ENCODE data around the gene ULBP3.
"Not testable (repeated sequence)": the region's sequence is repeated elsewhere in the genome, so short reads cannot be mapped to it uniquely, and the experiment has no call there.

The ULBP3 gene

DNA sequence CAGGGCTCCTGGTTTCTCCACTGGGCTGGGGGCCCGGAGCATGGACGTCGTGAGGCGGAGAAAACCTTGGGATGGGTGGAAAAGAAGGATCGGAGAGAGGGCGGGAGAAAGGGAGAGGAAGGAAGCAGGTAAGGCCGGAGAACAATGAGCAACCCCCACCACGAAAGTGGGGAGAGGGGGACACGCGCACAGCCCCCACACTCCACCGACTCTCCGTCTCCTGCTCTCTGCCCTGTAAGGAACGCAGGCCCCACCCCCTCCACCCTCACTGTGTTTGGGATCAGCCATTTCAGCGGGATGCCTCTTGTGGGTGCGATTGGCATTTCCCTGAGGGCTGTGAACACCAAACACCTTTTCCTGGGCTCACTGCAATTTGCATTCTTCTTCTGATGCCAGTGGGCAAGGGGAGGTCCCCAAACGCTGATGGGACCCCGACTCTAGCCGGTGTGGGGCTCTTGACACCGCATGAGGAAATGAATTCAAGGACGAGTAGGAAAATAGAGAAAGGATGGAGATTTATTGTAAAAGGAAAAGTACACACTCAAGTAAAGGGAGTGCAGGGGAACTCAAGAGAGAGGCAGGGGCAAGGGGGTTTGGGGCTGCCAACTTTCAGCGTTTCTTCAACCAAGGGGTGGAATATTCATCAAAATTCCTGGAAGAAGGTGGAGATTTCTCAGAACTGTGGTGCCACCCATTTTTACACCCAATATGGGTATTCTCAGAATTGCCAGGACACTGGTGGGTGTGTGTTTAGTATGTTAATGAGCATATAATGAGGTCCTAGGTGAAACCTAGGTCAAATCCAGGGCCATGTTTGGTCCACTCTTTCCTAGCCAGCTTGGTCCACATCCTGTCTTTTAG is 30.5 kb downstream of the ULBP3 start:
- DNase-seq = no peak

DNA sequence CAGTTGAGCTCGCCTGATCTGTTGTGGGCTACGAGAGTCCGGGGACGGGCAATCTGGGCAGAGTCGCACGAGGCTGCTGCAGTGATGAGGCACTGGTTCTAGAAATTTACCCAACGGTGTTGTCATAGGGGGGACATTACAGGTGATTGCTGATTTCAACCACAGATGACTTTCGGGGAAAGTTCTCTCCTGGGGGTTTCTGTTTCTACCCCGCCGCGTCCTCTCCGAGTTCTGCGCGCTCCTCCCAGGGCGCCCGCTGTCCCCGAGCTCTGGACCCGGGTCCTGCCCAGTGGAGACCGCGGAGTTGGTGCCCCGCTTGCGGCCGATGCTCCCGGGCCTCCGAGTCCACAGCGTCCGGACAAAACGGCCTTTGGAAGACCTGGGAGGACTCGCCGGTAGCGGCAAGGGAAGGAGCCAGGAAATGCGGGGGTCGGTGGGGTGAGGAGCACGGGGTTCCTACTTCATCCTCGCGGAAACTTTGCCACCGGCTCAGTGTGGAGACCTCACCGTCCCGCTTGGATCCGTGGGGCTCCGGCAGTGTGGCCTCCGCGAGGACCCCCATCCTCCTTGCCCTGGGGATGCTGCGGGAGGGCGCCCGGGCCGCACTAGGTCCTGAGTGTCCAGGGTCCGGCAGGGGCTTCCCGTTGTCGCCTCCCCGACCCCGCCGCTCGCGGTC is 31.3 kb downstream of the ULBP3 start:
- no peak for DNase-seq

DNA sequence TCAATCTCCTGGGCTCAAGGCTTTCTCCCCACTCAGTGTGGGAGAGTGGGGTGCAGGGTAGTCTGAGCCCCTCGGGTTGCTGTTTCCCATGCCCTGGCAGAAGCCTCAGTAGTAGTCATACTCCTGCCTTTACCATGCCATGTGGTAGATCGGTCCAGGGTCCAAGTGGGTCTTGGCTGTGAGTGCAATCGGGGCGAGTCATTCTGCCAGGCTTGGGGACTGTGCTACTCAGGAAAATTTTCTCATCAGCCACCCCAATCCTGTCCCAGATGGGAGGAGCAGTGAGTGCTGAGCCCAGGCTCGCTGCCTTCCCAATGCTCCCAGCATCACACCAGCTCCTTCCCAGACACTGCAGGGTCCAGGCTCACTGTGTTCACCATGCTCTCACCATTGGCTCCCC is 32.8 kb downstream of the ULBP3 start:
- DNase-seq = no peak

- DNase-seq = no peak
Observed at GRCh38 chr6:150033207-150033771, 35.6 kb downstream of the ULBP3 start.

- no peak for DNase-seq
Observed at GRCh38 chr6:150032598-150032997, 36.3 kb downstream of the ULBP3 start.

DNA sequence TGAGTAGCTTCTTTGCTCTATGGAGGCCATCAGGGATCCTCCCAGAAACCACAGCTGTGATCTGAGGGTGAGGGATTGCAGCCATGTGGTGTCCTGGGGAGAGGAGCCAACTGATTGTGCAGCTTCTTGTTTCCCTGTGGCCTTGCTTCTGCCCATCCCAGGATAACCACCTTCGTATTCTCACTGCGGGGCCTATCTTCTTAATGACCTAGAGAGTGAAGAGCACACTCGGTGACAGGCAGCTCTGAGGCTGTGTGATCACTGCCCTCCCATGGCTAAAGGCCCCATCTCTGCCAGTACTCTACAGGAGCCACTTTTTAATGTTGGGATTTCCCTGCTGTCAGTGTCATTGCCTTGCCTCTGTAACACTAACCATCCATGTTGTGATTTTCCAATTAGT is 38.3 kb downstream of the ULBP3 start:
- no peak for DNase-seq

DNA sequence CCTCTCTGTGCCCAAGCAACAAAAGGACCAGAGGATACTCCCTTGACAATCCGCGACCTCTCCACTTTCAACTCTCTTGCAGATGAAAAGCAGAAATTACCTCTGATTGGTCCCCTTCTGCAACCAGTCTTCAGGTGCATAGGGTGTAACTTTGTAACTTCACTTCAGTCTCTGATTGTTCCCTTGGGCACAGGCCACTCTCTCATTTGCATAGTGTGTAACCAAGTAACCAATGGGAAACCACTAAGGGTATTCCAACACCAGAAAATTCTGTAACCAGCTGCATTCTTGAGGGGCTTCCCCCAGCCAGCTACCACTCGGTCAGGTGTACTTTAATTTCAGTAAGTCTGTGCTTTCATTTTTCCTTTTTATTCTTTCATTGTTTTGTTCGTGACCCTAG is 39.2 kb downstream of the ULBP3 start:
- no peak for DNase-seq

- no peak for DNase-seq
Observed at GRCh38 chr6:150029276-150029675, 39.6 kb downstream of the ULBP3 start.

DNA sequence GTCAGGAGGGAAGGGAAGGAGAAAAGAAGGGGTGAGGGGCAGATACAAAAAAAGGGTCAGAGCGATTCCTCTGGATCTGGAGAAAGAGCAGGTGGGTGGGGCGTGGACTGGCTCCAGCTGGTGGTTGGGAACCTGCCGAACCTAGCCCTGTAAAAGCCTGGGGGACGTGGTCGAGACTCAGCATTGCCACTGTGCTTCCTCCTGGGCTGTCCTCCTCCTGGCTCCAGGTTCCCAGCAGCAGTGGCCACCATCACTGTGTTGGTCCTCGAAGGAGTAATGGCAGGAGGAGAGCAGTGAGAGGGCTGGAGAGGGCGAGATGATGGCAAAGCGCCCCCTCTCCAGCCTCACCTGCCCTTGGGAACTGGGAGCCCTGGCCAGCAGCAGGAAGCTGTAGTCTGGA is 40.1 kb downstream of the ULBP3 start:
- no peak for DNase-seq

GRCh38 chr6:150027806-150028565 is 40.9 kb downstream of the ULBP3 start:
- no peak for DNase-seq

GRCh38 chr6:150026976-150027805 is 41.7 kb downstream of the ULBP3 start:
- no peak for DNase-seq

- DNase-seq = no peak
Observed at GRCh38 chr6:150025201-150025917, 43.6 kb downstream of the ULBP3 start, which contains the start of gene RAET1L. Gene RAET1L (minus strand): TSS chr6:150025532. CDS start chr6:150025471, 61 bp downstream.

GRCh38 chr6:150024646-150025155 is 44.2 kb downstream of the ULBP3 start:
- DNase-seq = no peak

- not testable (repeated sequence) for DNase-seq
Observed at GRCh38 chr6:150024021-150024420, 44.9 kb downstream of the ULBP3 start.

- not testable (repeated sequence) for DNase-seq
Observed at GRCh38 chr6:150021870-150022269, 47.1 kb downstream of the ULBP3 start.

DNA sequence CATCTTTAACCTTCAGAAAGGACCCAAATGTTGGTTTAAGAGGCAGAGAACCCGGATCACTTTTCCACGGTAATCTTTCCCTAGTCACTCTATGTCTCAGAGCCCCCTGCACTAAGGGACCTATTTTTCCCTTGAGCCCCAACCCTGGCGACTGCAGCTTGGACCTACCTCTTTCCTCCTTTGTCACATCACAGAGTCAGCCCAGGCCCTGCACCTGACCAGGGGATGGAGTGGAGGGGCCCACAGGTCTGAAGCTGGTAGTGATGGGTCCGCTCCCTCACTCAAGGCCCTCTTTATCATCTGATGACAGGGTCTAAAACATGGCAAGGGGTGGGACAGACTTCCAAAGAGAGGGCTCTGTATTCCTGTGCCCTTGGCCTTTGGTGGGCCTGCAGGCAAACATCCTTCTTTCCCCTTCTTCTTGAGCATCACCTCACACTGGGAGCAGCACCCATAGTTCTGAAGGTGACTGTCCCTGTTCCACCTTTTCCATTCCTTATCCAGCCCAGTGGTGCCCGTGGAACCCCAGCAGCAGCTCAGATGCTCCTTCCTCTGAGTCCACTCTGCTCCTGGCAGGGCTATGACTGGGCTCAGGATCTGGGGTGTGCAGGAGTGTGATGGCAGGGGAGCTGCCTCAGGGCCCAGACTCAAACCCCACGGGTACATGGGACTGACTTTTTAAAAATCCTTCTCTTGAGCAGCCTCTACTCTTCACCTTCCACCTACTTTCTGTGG is 49.9 kb downstream of the ULBP3 start:
- DNase-seq = no peak

DNA sequence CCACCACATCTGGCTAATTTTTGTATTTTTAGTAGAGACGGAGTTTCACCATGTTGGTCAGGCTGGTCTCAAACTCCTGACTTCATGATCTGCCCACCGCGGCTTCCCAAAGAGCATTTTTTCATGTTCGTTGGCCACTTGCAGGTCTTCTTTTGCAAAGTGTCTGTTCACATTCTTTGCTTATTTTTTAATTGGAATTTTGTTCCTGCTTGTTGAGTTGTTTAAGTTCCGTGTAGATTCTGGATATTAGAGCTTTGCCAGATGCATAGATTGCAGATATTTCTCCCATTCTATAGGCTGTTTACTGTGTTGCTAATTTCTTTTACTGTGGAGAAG is 51.8 kb downstream of the ULBP3 start:
- DNase-seq = not testable (repeated sequence)

DNA sequence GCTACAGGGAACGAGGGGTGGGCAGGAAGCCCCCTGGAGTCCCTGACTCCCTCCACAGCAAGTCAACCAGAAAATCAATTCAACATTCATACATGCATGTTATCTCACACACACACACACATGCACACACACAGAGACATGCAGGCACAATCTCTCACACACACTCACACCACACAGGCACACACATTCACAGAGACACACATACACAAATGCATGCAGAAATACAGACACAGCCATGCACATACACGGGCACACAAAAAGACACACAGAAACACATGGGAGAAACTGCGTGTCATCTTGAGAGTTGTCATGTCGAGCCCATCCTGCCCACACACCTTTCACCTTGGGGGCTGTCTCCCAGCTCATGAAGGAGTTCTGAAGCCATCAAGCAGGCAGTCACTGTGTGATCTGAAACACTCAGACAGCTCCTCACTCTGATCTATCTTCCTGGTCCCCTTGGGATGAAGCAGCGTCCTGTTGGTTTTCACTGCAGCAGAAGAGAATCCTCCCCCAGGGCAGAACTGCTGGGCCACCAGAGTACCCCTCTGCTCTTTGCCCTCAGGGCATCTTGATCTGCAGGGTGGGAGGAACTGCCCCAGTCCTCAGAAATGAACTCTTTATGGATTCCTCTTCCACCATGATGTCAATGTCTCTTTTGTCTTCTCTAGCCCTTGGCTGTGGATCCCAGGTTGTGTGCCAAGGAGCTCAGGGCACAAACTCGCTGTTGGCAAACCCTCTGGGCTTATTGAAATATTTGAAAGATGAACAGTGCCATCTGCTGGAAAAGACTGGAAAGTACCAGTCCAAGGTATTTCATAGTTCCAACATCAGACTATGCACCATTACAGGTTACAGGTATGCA is 52.4 kb downstream of the ULBP3 start:
- DNase-seq = peak; percentile 8

DNA sequence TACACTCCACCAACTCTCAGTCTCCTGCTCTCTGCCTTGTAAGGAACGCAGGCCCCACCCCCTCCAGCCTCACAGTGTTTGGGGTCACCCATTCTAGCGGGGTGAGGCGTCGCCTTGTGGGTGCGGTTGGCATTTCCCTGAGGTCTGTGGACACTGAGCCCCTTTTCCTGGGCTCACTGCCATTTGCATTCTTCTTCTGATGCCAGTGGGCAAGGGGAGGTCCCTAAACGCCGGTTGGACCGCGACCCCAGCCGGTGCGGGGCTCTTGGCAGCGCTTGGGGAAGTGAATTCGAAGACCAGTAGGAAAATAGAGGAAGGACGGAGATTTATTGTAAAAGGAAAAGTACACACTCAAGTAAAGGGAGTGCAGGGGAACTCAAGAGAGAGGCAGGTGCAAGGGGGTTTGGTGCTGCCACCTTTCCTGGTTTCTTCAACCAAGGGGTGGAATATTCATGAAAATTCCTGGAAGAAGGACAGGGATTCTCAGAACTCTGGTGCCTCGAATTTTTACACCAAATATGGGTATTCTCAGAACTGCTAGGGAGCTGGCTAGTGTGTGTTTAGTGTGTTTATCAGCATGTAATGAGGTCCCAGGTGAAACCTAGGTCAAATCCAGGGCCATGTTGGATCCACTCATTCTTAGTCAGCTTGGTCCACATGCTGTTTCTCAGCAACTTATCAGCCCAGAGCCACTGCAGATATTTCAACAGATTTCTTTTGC is 53.5 kb downstream of the ULBP3 start:
- not testable (repeated sequence) for DNase-seq
